ENCODE data around the gene KIF20A.
"Not testable (repeated sequence)": the region's sequence is repeated elsewhere in the genome, so short reads cannot be mapped to it uniquely, and the experiment has no call there.

Gene KIF20A

DNA sequence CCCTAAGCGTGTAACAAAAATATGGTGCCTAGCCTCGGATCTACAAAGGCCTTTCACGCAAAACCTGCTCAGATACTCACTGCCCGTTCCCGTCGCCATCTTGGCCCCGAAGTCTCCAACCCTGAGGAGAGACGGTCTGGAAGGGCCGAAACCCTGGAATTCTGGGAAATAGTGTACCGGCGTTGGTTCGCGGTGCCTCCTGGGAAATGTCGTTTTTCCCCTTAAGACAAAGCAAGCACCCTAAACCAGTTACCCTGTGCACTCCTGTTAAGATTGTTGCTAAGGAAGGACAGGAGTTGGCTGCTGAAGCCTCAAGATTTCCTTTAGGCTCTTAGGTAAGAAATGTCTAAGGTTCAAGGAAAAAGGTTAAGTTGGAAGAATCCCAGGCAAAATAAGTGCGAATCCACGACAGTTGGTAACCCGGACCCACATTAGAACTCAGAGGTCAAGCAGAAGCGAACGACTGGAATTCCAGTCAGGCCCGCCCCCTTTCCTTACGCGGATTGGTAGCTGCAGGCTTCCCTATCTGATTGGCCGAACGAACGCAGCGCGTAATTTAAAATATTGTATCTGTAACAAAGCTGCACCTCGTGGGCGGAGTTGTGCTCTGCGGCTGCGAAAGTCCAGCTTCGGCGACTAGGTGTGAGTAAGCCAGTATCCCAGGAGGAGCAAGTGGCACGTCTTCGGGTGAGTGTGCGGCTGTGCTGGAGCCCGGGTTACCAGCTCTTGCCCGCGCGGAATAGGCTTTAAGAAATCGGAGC lies at the start of gene KIF20A, which contains the start of gene BRD8:
Gene KIF20A, plus strand, starts transcription at position 597 of the 761 bp plus-strand sequence. CDS start 569 bp downstream, outside the sequence.
Gene BRD8, minus strand, starts transcription at position 115 of the 761 bp plus-strand sequence. Its CDS starts 16 bp downstream, at position 99.
- DNase-seq (ENCODE audit: low spot score): peak; percentile 89
- TF ChIP-seq, protein P1, sequence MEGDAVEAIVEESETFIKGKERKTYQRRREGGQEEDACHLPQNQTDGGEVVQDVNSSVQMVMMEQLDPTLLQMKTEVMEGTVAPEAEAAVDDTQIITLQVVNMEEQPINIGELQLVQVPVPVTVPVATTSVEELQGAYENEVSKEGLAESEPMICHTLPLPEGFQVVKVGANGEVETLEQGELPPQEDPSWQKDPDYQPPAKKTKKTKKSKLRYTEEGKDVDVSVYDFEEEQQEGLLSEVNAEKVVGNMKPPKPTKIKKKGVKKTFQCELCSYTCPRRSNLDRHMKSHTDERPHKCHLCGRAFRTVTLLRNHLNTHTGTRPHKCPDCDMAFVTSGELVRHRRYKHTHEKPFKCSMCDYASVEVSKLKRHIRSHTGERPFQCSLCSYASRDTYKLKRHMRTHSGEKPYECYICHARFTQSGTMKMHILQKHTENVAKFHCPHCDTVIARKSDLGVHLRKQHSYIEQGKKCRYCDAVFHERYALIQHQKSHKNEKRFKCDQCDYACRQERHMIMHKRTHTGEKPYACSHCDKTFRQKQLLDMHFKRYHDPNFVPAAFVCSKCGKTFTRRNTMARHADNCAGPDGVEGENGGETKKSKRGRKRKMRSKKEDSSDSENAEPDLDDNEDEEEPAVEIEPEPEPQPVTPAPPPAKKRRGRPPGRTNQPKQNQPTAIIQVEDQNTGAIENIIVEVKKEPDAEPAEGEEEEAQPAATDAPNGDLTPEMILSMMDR (IDR thresholded peaks at IDR 0.05; ENCODE audit: extremely low read depth, missing control alignments): no peak

DNA sequence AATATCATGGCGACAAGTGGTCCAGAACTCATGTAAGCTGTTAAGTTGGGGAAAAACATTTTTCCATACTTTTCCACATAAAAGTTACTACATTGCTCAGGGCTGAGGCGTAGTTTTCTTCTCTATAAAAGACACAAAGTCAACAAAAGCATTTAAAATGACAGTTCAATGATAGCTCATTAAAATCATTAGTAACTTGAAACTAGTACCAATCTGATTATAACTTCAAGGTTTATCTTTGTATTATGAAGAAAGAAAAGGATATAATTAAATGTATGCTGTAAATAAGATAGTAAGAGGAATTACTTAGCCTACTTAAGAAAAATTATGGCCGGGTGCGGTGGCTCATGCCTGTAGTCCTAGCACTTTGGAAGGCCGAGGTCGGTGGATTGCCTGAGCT lies 49.6 kb upstream of the KIF20A start:
- TF ChIP-seq, protein P1 (IDR thresholded peaks at IDR 0.05; ENCODE audit: extremely low read depth, missing control alignments): no peak
- no peak for DNase-seq (ENCODE audit: low spot score)

DNA sequence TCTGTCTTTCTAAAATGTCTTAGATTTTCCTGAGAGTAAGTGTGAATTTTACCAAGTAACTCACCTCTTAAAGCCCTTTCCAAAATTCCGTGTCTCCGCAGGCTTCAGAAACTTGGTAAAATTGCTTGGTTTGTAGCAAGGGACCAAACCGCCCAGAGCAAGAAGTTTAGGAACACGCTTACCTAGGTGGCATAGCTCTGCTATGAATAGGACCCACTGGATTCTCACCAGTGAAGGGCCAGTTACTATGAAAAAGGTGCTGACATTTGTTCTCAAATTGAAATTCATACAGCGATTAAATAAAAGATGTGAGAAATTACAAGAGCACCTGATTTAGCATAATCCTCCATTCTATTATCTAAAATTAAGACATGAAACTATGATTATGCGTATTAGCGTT lies 46.4 kb upstream of the KIF20A start:
- TF ChIP-seq, protein P1 (IDR thresholded peaks at IDR 0.05; ENCODE audit: extremely low read depth, missing control alignments): no peak
- DNase-seq (ENCODE audit: low spot score): no peak

DNA sequence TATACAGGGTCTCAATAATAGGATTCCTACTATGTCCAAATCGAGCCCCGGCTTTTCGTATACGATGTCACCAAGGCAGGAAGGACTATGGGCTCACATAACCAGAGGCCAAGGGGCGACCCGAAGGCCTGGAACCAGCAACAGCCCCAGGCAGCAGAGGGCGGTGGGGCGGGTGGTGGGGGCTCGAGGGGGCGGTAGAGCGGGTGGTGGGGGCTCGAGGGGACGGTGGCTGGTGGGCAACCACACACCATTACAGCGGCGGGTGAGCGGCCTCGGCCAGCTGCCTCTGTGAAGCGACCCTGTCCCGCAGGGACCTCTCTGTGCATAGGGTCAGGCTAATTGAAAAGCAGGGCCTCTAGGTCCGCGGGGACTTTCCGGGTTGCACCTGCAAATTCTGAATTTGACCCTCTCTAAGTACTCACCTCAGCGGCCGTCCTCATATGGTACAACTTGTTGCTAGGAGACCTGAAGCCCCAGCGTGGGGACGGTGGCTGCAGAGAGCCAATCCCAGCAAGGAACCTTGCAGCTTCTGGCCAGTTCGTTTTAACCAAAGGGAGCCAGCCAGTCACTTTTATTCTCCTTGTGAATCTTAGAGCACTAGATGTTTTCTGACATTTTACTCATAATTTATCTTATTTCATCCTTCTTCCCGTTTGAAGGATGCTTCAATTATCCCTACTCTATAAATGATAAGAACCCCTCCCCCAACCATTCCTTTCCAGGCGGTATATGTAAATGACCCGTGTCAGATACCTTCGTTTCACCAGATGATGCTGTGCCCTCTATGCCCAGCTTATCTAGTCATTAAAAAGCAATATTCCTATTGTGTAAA lies 39.7 kb upstream of the KIF20A start, which contains the start of gene NME5:
Gene NME5, minus strand, starts transcription at position 480 of the 832 bp plus-strand sequence. CDS start 648 bp downstream, outside the sequence.
- DNase-seq (ENCODE audit: low spot score): peak; percentile 80
- TF ChIP-seq, protein P1 (IDR thresholded peaks at IDR 0.05; ENCODE audit: extremely low read depth, missing control alignments): no peak

DNA sequence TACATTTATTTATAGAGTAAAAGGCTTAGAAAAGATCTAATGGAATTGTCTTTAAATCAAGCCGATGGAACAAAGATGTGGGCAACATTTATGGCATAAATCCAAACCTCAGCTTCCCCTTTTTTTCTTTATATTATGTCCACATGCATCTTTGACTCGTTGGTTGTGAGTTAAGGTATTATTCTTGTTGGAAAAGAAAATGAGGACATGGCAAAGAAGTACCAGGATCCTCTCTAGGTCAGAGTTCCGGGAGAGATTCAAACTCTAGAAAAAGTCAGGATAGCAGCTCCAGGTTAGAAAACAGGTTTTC lies 39.2 kb upstream of the KIF20A start:
- TF ChIP-seq, protein P1 (IDR thresholded peaks at IDR 0.05; ENCODE audit: extremely low read depth, missing control alignments): no peak
- no peak for DNase-seq (ENCODE audit: low spot score)

DNA sequence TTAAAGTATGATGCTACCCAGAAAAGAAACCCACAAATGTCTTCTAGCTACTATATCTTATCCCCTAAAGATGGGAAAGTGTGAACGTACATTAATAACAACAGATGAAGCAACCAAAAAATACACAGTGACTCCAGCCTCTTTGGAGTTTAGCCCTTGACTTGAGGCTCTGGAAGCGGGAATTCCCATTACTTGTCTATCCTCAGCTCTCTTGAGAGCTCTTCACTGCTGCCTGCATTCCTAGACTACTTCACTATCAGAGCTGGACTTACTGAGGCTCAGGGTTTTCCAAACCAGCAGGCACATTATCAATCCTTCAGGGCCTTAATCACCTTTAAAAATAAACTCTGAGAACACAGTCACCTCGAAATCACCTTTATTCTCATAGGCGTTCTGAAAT lies 38.6 kb upstream of the KIF20A start:
- no peak for DNase-seq (ENCODE audit: low spot score)
- TF ChIP-seq, protein P1 (IDR thresholded peaks at IDR 0.05; ENCODE audit: extremely low read depth, missing control alignments): no peak

DNA sequence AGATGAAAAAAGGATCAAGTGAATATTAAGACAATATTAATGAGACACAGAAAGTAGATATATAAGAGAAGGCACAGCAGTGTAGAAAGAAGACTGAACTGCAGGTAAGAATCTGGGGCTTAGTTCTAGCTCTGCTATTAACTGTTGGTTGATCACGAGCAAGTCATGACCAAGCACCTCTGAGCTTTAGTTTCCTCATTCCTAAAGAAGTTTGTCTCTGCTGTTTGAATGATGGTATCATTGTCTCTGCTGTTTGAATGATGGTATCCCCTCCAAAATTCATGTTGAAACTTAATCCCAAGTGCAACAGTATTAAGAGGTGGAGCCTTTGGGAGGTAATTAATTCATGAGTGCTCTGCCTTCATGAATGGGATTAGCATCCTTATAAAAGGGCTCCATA lies 37.2 kb upstream of the KIF20A start:
- TF ChIP-seq, protein P1 (IDR thresholded peaks at IDR 0.05; ENCODE audit: extremely low read depth, missing control alignments): no peak
- DNase-seq (ENCODE audit: low spot score): no peak

DNA sequence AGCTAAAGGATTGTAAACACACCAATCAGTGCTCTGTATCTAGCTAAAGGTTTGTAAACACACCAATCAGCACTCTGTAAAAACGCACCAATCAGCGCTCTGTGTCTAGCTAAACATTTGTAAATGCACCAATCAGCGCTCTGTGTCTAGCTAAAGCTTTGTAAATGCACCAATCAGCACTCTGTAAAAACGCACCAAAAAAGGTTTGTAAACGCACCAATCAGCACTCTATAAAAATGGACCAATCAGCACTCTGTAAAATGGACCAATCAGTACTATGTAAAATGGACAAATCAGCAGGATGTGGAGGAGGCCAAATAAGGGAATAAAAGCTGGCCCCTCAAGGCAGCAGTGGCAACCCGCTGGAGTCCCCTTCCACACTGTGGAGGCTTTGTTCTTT lies 35.3 kb upstream of the KIF20A start:
- not testable (repeated sequence) for DNase-seq (ENCODE audit: low spot score)
